GM11168 (cell line): ENCODE results near the gene SH3TC1.

Source experiments
- in situ Hi-C: fragments of 300-500 bp; cut with MboI; formaldehyde crosslinking; loops from one replicate; pipeline ENCODE4 v1.12.0; 2022; ENCODE audit warnings: low sequenced_read_pairs; ENCODE audit not compliant: unreplicated experiment

The SH3TC1 gene

GRCh38 chr4:8239226-8239625 lies 40.1 kb downstream of the SH3TC1 start:
- in situ Hi-C loops = no loop called here

GRCh38 chr4:8239661-8240060 lies 40.6 kb downstream of the SH3TC1 start:
- in situ Hi-C loops = loop anchor here (5.0 kb wide), 1 partner anchor 163 kb away; no protein-coding TSS in a partner anchor

GRCh38 chr4:8240211-8241041 lies 41.3 kb downstream of the SH3TC1 start:
- in situ Hi-C loops = loop anchor here (5.0 kb wide), 1 partner anchor 162 kb away; no protein-coding TSS in a partner anchor

GRCh38 chr4:8241211-8241779 lies 42.2 kb downstream of the SH3TC1 start:
- in situ Hi-C loops = loop anchor here (5.0 kb wide), 1 partner anchor 161 kb away; no protein-coding TSS in a partner anchor

- in situ Hi-C loops = loop anchor here (5.0 kb wide), 1 partner anchor 160 kb away; no protein-coding TSS in a partner anchor
Measured at GRCh38 chr4:8241895-8242696, 43.0 kb downstream of the SH3TC1 start.

- in situ Hi-C loops = loop anchor here (5.0 kb wide), 1 partner anchor 159 kb away; no protein-coding TSS in a partner anchor
Measured at GRCh38 chr4:8242782-8243560, 43.9 kb downstream of the SH3TC1 start.

- in situ Hi-C loops = loop anchor here (5.0 kb wide), 1 partner anchor 158 kb away; no protein-coding TSS in a partner anchor
Measured at GRCh38 chr4:8244001-8244757, 45.1 kb downstream of the SH3TC1 start.

GRCh38 chr4:8244931-8245460 lies 45.9 kb downstream of the SH3TC1 start:
- in situ Hi-C loops = loop anchor here (5.0 kb wide), 1 partner anchor 157 kb away; no protein-coding TSS in a partner anchor

- in situ Hi-C loops = no loop called here
Measured at GRCh38 chr4:8245884-8246833, 47.1 kb downstream of the SH3TC1 start.

GRCh38 chr4:8247047-8247930 lies 48.2 kb downstream of the SH3TC1 start:
- in situ Hi-C loops = no loop called here

GRCh38 chr4:8248091-8248490 lies 49.0 kb downstream of the SH3TC1 start:
- in situ Hi-C loops = no loop called here

- in situ Hi-C loops = no loop called here
Measured at GRCh38 chr4:8250227-8250626, 51.1 kb downstream of the SH3TC1 start.

GRCh38 chr4:8250637-8251036 lies 51.5 kb downstream of the SH3TC1 start:
- in situ Hi-C loops = no loop called here

- in situ Hi-C loops = no loop called here
Measured at GRCh38 chr4:8251110-8251883, 52.2 kb downstream of the SH3TC1 start.

- in situ Hi-C loops = no loop called here
Measured at GRCh38 chr4:8252301-8253173, 53.4 kb downstream of the SH3TC1 start.
